ENCODE results near the gene GALNT18.

The GALNT18 gene

DNA sequence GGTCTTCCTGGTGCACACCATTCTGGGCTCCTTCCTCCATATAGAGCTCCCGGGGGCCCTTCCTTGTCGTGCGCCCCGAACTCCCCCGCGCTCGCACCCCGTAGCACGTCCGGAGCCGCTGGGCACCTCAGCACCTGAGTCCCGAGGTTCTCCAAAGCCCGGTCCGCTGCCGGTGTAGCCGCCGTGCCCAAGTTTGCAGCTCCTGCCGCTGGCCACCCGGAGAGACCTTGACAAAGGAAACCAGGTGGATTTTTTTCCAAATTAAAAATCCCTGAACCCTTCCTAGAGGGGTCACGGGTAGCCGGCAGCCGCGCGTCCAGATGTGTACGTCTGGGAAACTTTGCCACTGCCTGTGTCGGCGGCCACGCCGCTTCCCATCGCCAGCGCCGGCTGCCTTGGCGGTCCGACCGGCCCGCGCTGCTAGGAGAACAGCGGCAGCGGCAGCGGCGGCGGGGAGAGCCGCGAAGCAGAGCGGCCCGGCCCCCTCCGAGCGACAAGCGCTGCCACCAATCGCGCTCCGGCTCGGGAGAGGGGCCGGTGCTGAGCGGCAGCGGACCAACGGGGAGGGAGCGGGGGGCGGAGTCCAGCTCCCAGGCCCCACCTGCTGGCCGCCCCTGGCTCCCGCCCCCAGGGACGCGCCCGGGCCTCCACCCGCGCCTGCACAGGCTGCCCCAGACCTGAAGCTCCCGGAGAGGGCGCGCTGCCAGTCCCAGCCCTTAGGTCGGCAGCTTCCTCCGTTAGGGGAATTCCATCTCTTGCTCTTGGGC is at the start of gene GALNT18:
TSS of gene GALNT18 (minus strand) at position 433 of the 767 bp plus-strand sequence.
- DNase-seq, result peak; percentile 83

DNA sequence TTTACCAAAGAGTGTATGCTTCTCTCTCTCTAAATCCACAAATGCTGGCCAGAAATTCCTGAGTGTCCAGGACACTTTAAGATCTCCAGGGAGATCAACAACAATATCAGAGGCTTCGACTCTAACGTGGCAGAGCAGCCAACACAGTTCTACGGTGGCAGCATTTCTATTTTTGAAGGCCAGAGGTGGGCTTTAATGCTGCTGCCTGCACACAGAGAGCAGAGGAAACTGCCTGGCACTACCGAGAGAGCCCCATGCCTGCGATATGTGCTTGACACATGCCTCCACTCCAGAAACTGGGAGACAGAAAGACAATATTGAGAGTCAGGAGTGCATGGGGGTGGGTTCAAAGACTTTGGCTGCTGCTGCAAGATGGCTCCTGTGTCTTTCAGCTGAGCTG is 48.8 kb upstream of the GALNT18 start:
- DNase-seq, result no peak

DNA sequence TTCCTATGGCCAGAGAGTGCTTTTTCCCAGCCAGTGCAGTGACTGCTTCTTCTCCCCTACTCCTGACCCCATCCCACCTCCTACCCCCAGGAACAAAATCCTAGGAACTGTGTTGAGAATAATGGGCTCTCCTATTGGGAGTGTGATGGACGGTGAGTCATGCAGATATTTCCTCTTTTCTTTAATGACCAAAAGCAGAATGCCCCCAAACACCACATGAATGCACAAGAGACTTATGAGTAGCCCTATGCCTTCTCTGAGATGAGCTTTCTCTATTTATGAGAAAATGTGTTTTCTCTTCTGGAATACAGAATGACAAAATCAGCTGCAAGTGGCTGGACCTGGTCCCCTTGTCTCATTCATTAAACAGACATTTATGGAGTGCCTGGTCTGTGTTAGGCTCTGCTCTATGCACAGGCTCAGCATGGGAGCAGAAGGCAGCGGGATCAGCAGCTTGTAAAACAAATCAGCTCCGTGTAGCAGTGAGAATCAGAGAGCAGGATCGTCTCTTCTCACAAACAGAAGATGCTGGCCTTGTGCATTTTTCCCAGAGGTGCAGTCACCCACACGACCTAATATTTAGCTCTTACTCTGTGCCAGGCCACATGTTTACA is 47.5 kb upstream of the GALNT18 start:
- no peak for DNase-seq

DNA sequence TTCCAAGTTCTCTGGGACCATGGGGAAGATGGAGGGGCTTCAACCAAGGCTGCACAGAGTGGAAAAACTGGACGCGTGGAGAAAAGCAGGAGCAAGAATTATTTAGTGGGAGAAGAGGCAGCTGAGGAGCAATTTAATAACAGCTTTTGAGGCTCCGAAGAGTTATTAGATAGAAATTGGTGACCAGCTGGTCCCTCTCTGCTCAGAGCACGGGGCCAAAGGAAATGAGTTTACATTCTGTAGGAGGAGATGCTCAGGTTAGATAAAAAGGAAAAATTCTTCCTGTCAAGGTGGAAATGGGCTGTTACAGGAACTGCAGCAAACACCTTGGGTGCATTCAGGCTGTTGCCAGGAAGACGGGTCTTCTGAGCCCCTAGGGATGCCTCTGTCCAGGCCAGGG is 47.0 kb upstream of the GALNT18 start:
- DNase-seq, result no peak

DNA sequence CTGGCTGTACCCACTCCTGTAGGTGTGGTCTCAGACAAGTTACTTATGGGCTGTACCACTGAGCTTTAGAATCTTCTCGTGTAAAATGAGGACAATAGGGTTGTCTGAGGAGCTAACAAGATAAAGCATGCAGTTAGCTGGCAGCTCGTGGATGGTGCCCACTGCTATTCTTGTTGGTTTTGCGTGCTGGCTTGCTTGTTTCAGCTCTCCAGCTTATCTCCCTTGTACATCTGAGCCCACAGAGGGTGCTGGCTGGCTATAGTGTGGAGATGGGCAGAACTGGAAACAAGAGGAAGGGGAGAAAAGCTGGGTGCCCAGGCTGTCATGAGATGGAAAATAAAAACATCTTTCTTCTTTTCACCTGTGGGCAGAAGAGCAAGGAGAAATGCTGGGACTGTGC is 46.5 kb upstream of the GALNT18 start:
- DNase-seq, result no peak

DNA sequence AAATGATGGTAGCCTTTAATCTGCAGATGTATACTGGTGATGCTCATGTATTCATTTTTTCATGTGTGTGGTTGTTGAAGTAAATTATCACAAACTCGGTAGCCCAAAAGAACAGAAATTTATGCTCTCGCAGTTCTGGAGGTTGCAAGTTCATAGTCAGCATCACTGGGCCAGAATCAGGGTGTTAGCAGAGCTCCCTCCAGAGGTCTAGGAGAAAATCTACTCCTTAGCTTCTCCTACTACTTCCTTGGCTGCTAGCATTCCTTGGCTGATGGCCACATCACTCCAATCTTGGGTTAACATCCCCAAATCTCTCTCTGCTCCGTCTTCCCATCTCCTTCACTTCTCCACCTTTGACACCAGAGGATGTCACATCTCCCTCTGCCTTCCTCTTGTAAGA is 45.3 kb upstream of the GALNT18 start:
- no peak for DNase-seq

DNA sequence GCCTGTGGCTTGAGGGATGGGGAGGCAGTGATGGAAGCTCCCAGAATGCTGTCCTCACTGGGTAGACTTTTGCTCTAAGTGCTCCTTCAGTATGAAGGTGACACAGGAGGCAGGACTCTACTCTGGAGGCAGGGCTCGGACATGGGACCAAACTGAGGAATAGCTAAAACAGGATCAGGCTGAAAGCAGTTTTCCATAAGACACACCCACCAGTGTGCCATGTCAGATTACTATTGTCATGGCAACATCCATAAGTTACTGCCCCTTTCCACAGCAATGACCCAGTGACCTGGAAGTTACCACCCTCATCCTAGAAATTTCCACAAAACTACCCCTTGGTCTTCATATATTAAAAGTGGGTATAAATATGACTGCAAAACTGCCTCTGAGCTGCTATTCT is 43.6 kb upstream of the GALNT18 start:
- no peak for DNase-seq

DNA sequence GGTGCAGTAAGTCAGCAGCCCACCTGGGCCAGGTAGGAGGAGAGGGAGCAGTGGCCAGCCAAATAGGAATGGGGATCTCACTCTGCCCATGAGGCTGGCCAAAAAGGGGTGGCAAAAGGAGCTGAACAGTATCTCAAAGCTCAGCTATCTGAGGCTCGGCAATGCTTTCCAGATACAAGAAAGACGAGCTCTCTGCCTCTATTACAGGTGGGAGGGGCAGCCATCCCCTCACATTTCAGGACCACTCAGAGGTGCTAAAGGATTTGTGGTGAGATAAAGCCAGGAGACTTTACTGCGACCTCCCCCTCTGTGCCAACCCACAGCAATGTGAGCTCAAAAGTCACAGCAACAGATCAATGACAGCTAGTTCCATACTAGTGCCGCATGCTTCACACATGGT is 42.1 kb upstream of the GALNT18 start:
- no peak for DNase-seq

DNA sequence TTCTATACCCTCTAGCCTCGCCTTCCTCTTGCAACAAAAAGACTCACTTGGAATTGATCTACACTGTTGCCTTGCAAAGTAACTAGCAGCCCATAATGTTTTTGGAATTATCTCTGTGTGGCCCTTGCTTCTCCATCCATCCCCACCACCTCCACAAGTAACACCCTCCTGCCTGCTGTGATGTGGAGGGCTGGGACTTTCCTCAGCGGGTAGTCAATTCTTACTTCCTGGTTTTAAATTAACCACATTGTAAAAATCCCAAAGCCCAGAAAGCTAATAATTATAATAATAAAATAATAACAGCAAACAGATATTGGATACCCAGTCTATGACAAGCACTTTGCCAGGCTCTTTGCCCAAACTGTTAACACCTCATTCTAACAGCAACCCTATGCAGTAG is 40.8 kb upstream of the GALNT18 start:
- DNase-seq, result no peak

DNA sequence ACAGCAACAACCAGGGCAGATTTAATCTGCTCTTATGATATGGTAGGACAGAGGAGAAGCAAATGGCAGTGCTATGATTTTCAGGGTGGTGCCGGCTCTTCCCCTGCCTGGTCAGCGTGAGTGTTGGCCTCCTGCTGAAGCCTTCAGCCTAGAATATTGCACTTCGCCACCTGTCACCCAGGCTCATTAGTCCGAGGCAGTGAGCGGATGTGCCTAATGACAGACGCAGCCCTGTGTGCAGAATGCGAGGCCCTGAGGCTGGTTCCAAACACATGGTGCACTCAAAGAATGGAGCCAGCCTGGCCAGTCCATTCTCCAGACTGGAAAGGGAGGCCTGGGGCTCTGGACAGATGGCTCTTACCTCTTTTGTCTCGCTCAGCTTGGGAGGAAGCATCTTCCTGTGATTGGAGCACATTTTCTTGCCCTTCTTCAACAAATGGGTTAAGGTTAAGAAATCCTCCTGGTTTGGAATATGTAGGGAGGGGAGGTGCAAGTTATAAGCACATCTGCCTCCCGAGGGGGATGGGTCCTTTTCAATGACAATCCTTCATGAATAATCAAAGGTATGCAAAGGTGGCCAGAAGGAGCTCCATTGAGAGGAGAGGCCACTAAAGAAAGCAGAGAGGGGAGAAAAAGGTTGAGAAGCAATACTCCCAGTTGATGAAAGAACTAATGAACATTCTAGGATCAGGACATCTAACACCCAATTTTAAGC is 39.7 kb upstream of the GALNT18 start:
- no peak for DNase-seq

DNA sequence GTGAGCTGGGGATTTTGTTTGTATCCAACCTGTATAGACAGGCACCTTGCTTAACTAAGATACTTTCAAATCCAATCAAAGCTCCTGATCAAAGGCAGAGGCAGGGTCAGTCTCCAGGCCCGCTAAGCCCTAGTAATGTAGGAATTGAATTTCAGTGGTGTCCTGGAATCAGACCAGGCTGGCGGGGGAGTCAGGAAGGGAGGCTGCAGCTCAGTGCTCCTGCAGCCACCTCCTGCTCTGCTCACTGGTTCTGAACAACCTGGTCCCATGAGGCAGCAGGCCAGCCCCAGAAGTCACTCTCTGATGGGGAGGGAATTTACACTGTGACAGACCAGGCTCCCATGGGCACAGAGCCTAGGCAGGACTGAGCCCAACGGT is 38.5 kb upstream of the GALNT18 start:
- DNase-seq, result peak; percentile 36

DNA sequence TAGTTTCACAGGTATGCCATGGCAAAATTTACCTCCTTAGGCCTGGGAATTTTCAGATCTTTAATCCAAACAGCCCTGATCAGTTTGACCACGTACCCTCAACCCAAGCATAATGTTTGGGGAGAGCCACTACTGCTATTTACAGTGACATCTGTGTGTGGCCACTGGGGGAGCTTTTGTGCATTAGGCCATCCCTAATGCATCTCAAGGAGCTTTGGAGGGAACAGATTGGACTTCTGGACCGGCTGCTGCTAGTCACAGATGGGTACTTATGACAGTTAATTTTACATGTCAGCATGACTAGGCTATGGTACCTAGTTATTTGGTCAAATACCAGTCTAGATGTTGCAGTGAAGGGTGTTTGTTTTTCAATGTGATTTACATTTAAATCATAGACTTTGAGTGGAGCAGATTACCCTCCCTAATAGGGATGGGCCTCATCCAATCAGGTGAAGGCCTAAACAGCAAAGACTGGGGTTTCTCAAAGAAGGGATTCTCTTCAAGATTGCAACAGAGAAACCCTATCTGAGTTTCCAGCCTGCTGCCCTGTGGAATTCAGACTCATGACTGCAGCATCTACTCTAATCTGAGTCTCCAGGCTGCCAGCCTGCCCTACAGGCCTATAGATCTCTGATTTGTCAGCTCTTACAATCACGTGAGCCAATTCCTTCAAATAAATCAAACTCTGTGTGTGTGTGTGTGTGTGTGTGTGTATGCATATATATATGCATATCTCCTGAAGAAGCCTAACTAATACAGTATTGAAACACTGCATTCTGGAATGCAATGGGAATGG is 38.0 kb upstream of the GALNT18 start:
- DNase-seq, result no peak

DNA sequence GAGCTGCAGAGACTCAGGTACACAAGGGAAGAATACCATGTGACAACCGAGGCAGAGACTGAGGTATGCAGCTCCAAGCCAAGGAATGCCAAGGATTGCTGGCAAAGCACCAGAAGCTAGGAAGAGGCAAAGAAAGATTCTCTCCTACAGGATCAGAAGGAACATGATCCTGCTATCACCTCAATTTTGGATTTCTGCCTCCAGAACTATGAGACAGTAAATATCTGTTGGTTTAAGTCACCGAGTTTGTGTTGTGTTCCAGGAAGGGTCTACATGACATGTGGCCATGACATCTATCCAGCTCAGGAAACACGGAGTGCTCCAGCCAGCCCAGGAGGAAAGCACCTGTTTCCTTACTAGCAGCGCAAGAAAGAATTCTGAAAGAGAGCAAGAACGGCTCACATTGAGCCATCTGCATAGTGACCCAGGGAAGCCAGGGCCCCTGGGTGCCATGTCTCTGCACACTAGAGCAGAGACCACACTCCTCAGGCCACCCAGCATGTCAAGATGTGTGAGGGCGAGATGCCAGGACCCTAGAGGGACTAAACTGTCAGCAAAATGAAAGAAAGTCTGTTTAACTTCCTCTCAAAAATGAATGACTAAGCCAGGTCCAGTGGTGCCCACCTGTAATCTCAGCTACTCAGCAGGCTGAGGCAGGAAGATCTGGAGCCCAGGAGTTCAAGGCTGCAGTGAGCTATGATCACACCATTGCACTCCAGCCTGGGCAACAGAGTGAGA is 35.6 kb upstream of the GALNT18 start:
- no peak for DNase-seq

DNA sequence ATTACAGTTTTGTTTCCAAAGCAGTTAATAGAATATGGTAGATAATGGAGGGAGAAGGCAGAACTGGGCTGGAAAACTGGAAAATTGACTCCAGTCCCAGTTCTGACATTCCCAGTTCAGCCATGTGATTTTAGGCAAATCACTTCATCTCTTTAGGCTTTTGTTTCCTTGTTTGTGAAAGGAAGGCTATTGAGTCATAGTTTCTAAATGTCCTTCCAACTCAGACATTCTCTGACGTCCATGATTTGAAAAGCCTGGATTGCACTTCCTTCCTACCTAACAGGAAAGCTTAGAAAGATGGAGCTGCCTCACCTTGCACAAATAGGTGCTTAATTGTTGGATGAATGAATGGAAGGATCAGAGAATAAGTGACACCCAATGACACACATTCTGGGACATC is 19.8 kb upstream of the GALNT18 start:
- no peak for DNase-seq

DNA sequence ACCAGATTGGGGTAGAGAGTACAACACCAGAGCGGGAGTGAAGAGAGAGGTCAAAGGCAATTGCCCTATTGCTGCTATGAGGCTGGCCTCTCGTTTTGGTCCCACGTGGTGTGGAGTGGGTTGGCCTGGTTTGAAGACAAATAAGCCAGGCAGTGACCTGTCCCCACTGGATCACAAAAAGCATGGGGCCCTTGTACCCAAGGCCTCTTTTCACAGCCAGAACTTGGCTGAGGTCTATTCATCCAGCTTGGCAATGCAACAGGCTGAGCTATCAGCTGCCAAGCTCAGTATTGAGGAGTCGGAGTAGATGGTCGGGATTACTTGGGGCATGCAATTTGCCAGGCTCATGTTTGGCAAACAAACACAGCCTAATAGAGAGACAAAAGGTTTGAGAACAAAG is 19.2 kb upstream of the GALNT18 start:
- no peak for DNase-seq

DNA sequence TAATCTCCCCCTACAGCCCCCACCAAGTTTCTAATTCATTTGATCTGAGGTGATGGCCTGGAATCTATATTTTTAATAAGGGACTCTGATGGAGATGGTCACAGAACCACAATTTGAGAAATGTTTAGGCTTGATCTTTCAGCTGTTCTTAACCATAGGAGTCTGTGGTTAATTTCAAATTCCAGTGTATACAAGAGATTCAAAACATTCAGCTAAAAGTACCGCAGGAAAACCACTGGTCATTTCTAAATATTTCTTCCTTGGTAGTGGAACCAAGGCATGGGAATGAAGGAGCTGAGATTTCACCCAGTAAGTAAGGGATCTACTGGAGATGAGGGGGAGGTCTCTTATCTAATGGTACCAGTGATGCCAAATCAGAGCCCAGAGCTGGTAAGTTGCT is 18.3 kb upstream of the GALNT18 start:
- no peak for DNase-seq

DNA sequence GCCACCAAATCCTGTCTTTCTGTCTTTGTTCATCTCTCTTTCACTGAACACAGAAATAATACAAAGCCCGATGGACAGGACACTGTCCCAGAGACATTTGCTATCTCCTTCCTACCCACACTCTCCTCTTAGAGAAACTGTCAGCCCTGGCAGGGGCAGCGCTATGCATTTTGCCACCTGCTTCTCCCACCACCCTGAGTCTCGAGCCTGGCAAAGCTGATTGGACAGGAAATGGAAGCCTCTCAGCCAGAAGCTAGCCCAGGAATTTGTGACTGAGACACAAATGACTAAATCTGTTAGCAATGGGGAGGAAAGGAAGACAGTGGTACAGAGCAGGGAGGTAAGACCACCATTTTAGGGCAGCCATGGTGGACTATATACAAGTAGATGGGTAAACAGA is 14.9 kb upstream of the GALNT18 start:
- no peak for DNase-seq

DNA sequence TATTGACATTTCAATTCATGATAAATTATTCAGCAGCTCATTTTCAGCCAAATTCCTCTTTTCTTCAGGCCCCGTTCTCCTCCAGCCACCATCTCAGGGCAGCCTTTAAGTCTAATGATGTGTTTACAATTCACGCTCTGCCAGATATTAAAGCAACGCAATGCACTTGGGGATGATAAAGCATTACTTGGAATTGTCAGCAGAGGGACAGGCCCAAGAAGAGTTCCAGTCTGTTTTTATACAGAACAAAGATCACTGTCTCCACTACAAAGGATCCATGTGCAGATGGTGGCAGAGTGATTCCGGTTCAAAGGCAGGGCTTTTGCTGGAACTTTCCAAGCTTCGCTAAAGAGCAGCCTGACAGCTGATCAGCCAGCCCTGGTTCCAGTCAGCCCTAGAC is 13.6 kb upstream of the GALNT18 start:
- no peak for DNase-seq

DNA sequence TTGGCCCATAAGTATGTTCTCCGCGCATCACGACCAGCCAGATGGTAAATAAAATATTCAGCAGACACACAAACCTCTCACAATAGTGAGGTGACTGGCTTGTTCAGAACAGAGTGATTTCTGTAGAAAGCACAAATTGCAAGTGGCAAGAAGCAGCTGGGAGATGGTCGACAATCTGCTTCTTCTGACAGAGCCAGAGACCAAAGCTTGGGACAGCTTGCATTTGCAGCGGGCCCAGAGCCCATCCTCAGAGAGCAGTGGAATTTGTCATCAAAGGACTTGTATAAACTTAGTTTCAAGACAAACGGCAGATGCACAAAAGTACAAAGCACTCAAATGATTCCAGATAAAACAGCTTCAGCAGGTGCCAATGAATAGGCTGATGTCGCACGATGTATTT is 7.6 kb upstream of the GALNT18 start:
- DNase-seq, result no peak

DNA sequence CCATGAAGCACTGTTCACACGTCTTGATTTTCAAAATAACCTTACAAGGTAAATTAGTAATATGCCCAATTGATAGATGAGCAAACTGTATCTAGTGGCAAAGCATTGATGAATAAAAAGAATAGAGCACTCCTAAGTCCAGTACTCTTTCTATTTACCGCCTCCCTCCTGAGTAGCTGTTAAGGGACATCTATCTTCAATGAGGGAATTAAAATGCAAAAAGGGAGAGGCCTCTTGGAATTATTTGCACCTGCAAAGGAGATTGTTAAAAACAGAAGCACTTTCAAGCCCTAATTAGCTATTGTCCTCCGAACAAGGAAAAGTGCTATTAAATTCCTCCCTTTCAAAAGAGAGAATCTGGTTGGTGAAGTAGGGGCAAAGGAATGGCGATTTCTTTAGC is 6.8 kb upstream of the GALNT18 start:
- DNase-seq, result no peak

DNA sequence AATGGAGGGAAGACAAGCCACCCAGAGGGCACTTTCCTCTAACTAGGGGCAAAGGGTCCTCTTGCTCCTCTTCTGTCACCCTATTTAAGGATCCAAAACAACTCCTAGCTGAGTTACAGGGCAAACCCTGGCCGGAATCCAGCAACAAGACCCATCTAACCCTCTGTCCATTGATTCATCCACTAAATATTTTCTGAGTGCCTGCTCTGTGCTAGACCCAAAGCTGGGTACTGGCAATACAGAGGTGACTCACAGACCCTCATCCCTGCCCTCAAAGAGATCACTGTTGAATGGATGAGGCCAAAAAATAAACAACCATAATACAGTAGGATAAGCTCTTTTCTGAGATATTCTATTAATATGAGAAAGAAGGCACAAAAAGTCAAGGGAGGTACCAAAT is 4.3 kb upstream of the GALNT18 start:
- no peak for DNase-seq

DNA sequence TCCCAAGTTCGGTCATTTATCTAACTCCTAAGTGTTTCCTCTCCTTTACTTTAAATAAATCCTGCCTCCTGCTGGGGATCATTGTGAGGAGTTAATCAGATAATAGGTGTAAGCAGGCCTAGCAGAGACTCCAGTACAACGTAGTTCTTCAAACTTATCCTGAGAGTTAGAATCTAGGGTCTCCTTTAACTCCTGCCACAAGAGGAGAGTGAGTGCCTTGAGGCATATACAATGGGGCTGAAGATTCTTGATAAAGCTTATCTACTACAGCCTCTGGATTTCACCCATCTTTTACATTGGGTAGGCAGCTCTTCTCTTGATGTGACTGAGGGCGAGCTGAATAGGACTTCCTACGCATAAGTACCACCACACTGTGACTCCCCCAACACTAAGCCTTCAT is 3.1 kb upstream of the GALNT18 start:
- no peak for DNase-seq

DNA sequence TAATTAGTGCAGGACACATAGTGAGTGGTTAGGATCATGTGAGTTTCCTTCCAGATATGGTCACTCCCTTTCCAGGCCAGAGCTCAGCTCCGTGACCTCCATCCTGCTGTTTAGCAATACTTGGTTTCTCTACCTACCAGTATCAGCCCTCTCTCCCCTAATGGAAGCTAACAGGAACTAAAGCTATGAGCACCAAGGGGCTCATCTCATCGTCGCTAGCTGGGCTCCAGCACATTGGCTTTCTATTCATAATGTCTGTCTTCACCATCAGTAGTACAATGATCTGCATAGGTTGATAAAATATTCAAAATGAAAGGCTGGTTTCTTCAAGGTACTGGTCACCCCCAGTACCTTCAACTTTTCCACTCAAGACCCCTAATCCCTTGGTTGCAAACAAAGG is 2.4 kb upstream of the GALNT18 start:
- no peak for DNase-seq

All from kidney glomerular epithelial cell (primary cell).